Activated CD4-positive, alpha-beta T cell treated with anti-CD3 and anti-CD28 coated beads for 36 hours (primary cell): ENCODE results near the gene BANF2. TPM values are rescaled to one million over a fixed set of nuclear protein-coding genes. Genes with fewer than 3 reads are reported as not detected.
"Not testable (repeated sequence)": the region's sequence is repeated elsewhere in the genome, so short reads cannot be mapped to it uniquely, and the experiment has no call there.

Source experiments
- ATAC-seq: fragments of 200-7000 bp; cut with Tn5 transposase; one replicate; pipeline ENCODE4 v1.10.0; 2021; ENCODE audit warnings: mild to moderate bottlenecking, moderate library complexity
- CTCF ChIA-PET: fragments of 350-600 bp; sonication (Branson Sonifier 250); formaldehyde crosslinking; loops from one replicate; lab custom pipeline; 2021; ENCODE audit warnings: antibody characterized with exemption; lab: Charles Lee
- POLR2A ChIA-PET: fragments of 350-600 bp; sonication (Branson Sonifier 250); formaldehyde crosslinking; loops from one replicate; lab custom pipeline; 2021; ENCODE audit warnings: antibody characterized with exemption, inconsistent platforms; lab: Charles Lee
- DNase-seq: peaks from one replicate; pipeline ENCODE4 v3.0.0-alpha.2; 2020
- H3K27ac Mint-ChIP-seq: one replicate; pipeline ENCODE4 v1.8.0; 2021; ENCODE audit warnings: mixed read lengths
- H3K27me3 Mint-ChIP-seq: one replicate; pipeline ENCODE4 v1.8.0; 2021; ENCODE audit warnings: mixed read lengths
- H3K36me3 Mint-ChIP-seq: one replicate; pipeline ENCODE4 v1.8.0; 2021; ENCODE audit warnings: low read depth, mixed read lengths
- H3K4me1 Mint-ChIP-seq: one replicate; pipeline ENCODE4 v1.8.0; 2021; ENCODE audit warnings: mixed read lengths
- H3K4me3 Mint-ChIP-seq: one replicate; pipeline ENCODE4 v1.8.0; 2021; ENCODE audit warnings: mild to moderate bottlenecking, moderate library complexity, mixed read lengths
- H3K9me3 Mint-ChIP-seq: one replicate; pipeline ENCODE4 v1.8.0; 2021; ENCODE audit warnings: low read depth, mixed read lengths
- intact Hi-C, 2 experiments: fragments of 100-400 bp; cut with DNase I in 1 of 2; cut with micrococcal nuclease in 1 of 2; formaldehyde crosslinking; loops; one replicate each; pipeline versions ENCODE4 v1.14.2 to v1.15.1; 2022 to 2024; cut with DNase I, micrococcal nuclease
- total RNA-seq, 2 experiments: library from RNA; stranded (reverse); gene quantifications; one replicate each; pipeline ENCODE4 v1.2.3, GENCODE V29; 2021

BANF2 gene
- total RNA-seq, 2 experiments from 2014 or later: not detected

GRCh38 chr20:17768271-17768670 is 68.5 kb downstream of the BANF2 start:
- Mint-ChIP-seq H3K4me1 (no peaks in the 10 kb centered on the region), H3K4me3 (no peak overlapping the region), H3K36me3 (no peaks in the 10 kb centered on the region), H3K27ac (no peak overlapping the region), H3K9me3 (no peaks in the 10 kb centered on the region), H3K27me3 (no peaks in the 10 kb centered on the region)
- DNase-seq (no peak), ATAC-seq (no peak)
- POLR2A ChIA-PET: no interaction called here
- CTCF ChIA-PET: interaction anchor here (0.5 kb wide), 2 partner anchors 85 to 86 kb away, joined by 3 read pairs; partner anchors contain the start of gene RRBP1
- intact Hi-C loops: no loop called here

GRCh38 chr20:17769716-17770115 is 70.0 kb downstream of the BANF2 start:
- CTCF ChIA-PET: interaction anchor here (0.6 to 1.0 kb wide), 2 partner anchors 111 to 304 kb away, joined by 3 to 4 read pairs; no protein-coding TSS in a partner anchor
- H3K4me1 Mint-ChIP-seq, ATAC-seq, POLR2A ChIA-PET, DNase-seq, H3K4me3 Mint-ChIP-seq, H3K9me3 Mint-ChIP-seq, H3K27me3 Mint-ChIP-seq, H3K27ac Mint-ChIP-seq, H3K36me3 Mint-ChIP-seq, intact Hi-C loops: not testable (repeated sequence)

- ChIA-PET CTCF (no interaction called here), POLR2A (no interaction called here)
- intact Hi-C loops: no loop called here
- Mint-ChIP-seq H3K36me3 (no peaks in the 10 kb centered on the region), H3K9me3 (no peaks in the 10 kb centered on the region), H3K4me3 (no peak overlapping the region), H3K4me1 (no peaks in the 10 kb centered on the region), H3K27ac (no peak overlapping the region), H3K27me3 (no peaks in the 10 kb centered on the region)
- ATAC-seq (no peak), DNase-seq (no peak)
Measured at GRCh38 chr20:17771206-17772004, 71.6 kb downstream of the BANF2 start.

- intact Hi-C loops: no loop called here
- ATAC-seq (no peak), DNase-seq (no peak)
- ChIA-PET POLR2A (no interaction called here), CTCF (no interaction called here)
- no peak overlapping the region for H3K27ac Mint-ChIP-seq
- no peak overlapping the region for H3K4me3 Mint-ChIP-seq
- no peaks in the 10 kb centered on the region for H3K27me3 Mint-ChIP-seq
- no peaks in the 10 kb centered on the region for H3K36me3 Mint-ChIP-seq
- H3K9me3 Mint-ChIP-seq: no peaks in the 10 kb centered on the region
- H3K4me1 Mint-ChIP-seq: no peaks in the 10 kb centered on the region
Measured at GRCh38 chr20:17772005-17772343, 72.2 kb downstream of the BANF2 start.

GRCh38 chr20:17773619-17774018 is 73.9 kb downstream of the BANF2 start:
- no peaks in the 10 kb centered on the region for H3K4me1 Mint-ChIP-seq
- H3K4me3 Mint-ChIP-seq: no peak overlapping the region
- CTCF ChIA-PET: interaction anchor here (0.8 kb wide), 2 partner anchors 50 to 527 kb away, joined by 3 read pairs; no protein-coding TSS in a partner anchor
- H3K27me3 Mint-ChIP-seq: no peaks in the 10 kb centered on the region
- POLR2A ChIA-PET: no interaction called here
- ATAC-seq (no peak), DNase-seq (no peak)
- intact Hi-C loops: no loop called here
- no peaks in the 10 kb centered on the region for H3K9me3 Mint-ChIP-seq
- H3K27ac Mint-ChIP-seq: no peak overlapping the region
- H3K36me3 Mint-ChIP-seq: no peaks in the 10 kb centered on the region

GRCh38 chr20:17775600-17775999 is 75.8 kb downstream of the BANF2 start:
- ATAC-seq: no peak
- intact Hi-C loops: no loop called here
- POLR2A ChIA-PET: no interaction called here
- DNase-seq: no peak
- Mint-ChIP-seq H3K4me3 (no peak overlapping the region), H3K36me3 (no peaks in the 10 kb centered on the region), H3K4me1 (no peaks in the 10 kb centered on the region), H3K9me3 (no peaks in the 10 kb centered on the region), H3K27me3 (no peaks in the 10 kb centered on the region), H3K27ac (no peak overlapping the region)
- CTCF ChIA-PET: no interaction called here

GRCh38 chr20:17776551-17776950 is 76.8 kb downstream of the BANF2 start:
- POLR2A ChIA-PET: no interaction called here
- H3K36me3 Mint-ChIP-seq: no peaks in the 10 kb centered on the region
- no peaks in the 10 kb centered on the region for H3K4me1 Mint-ChIP-seq
- H3K27me3 Mint-ChIP-seq: no peaks in the 10 kb centered on the region
- no peak overlapping the region for H3K4me3 Mint-ChIP-seq
- H3K27ac Mint-ChIP-seq: no peak overlapping the region
- CTCF ChIA-PET: interaction anchor here (0.8 kb wide), 1 partner anchor 32 kb away, joined by 3 read pairs; no protein-coding TSS in a partner anchor
- intact Hi-C loops: no loop called here
- DNase-seq: no peak
- no peak for ATAC-seq
- H3K9me3 Mint-ChIP-seq: no peaks in the 10 kb centered on the region

GRCh38 chr20:17779011-17779410 is 79.2 kb downstream of the BANF2 start:
- H3K36me3 Mint-ChIP-seq, H3K4me1 Mint-ChIP-seq, H3K27ac Mint-ChIP-seq, H3K9me3 Mint-ChIP-seq, H3K4me3 Mint-ChIP-seq, H3K27me3 Mint-ChIP-seq, CTCF ChIA-PET, ATAC-seq, intact Hi-C loops, DNase-seq, POLR2A ChIA-PET: not testable (repeated sequence)

- CTCF ChIA-PET: no interaction called here
- Mint-ChIP-seq H3K9me3 (no peaks in the 10 kb centered on the region), H3K36me3 (no peaks in the 10 kb centered on the region), H3K27me3 (no peaks in the 10 kb centered on the region), H3K4me1 (no peaks in the 10 kb centered on the region), H3K4me3 (no peak overlapping the region), H3K27ac (no peak overlapping the region)
- POLR2A ChIA-PET: no interaction called here
- DNase-seq (no peak), ATAC-seq (no peak)
- intact Hi-C loops: no loop called here
Measured at GRCh38 chr20:17782768-17783167, 83.0 kb downstream of the BANF2 start.

- ChIA-PET CTCF (interaction anchor here (0.8 to 1.3 kb wide), 2 partner anchors 40 to 114 kb away, joined by 3 read pairs; no protein-coding TSS in a partner anchor), POLR2A (no interaction called here)
- intact Hi-C loops: no loop called here
- no peak for ATAC-seq
- H3K27me3 Mint-ChIP-seq: no peaks in the 10 kb centered on the region
- no peak overlapping the region for H3K4me3 Mint-ChIP-seq
- no peaks in the 10 kb centered on the region for H3K36me3 Mint-ChIP-seq
- DNase-seq: no peak
- H3K9me3 Mint-ChIP-seq: no peaks in the 10 kb centered on the region
- no peak overlapping the region for H3K27ac Mint-ChIP-seq
- H3K4me1 Mint-ChIP-seq: no peaks in the 10 kb centered on the region
Measured at GRCh38 chr20:17783671-17784070, 83.9 kb downstream of the BANF2 start.

- POLR2A ChIA-PET: no interaction called here
Measured at GRCh38 chr20:17785007-17785406, 85.2 kb downstream of the BANF2 start.

More at GRCh38 chr20:17785007-17785406, 85.2 kb downstream of the BANF2 start:
- CTCF ChIA-PET: interaction anchor here (0.6 kb wide), 1 partner anchor 118 kb away, joined by 3 read pairs; no protein-coding TSS in a partner anchor
- no peak overlapping the region for H3K27ac Mint-ChIP-seq
- ATAC-seq: no peak
- no peak overlapping the region for H3K4me3 Mint-ChIP-seq
- H3K9me3 Mint-ChIP-seq: no peaks in the 10 kb centered on the region
- H3K36me3 Mint-ChIP-seq: no peaks in the 10 kb centered on the region
- no peaks in the 10 kb centered on the region for H3K4me1 Mint-ChIP-seq
- H3K27me3 Mint-ChIP-seq: no peaks in the 10 kb centered on the region
- intact Hi-C loops: no loop called here
- DNase-seq: no peak
